ENCODE measurements around the gene SLC43A2. TPM values are rescaled to one million over a fixed set of nuclear protein-coding genes. Genes with fewer than 3 reads are reported as not detected.

The SLC43A2 gene
- total RNA-seq, 1 donor from 2014 or later: 44.6 TPM

GRCh38 chr17:1558401-1558800, 70.2 kb downstream of the SLC43A2 start:
- intact Hi-C loops (cut with DNase I): no loop called here
- DNase-seq: no peak
- H3K4me1 ChIP-seq: peaks cover 69% of the 10 kb centered on the region
- H3K27me3 ChIP-seq (ENCODE audit: low read depth): no peaks in the 10 kb centered on the region
- no peak overlapping the region for H3K27ac ChIP-seq
- TF ChIP-seq CTCF (IDR thresholded peaks at IDR 0.05): no peak
- H3K36me3 ChIP-seq: peaks cover 18% of the 10 kb centered on the region
- no peak overlapping the region for H3K4me3 ChIP-seq
- H3K9me3 ChIP-seq: no peaks in the 10 kb centered on the region
- ATAC-seq: no peak

- no peak for ATAC-seq
- no peaks in the 10 kb centered on the region for H3K9me3 ChIP-seq
- no peak for TF ChIP-seq CTCF (IDR thresholded peaks at IDR 0.05)
- no peak overlapping the region for H3K27ac ChIP-seq
- intact Hi-C loops (cut with DNase I): no loop called here
- no peak overlapping the region for H3K4me3 ChIP-seq
- peaks cover 25% of the 10 kb centered on the region for H3K36me3 ChIP-seq
- no peak for DNase-seq
- H3K4me1 ChIP-seq: peaks cover 68% of the 10 kb centered on the region
- no peaks in the 10 kb centered on the region for H3K27me3 ChIP-seq (ENCODE audit: low read depth)
Observed at GRCh38 chr17:1557355-1558095, 71.1 kb downstream of the SLC43A2 start.

GRCh38 chr17:1555651-1556471, 72.8 kb downstream of the SLC43A2 start:
- H3K4me1 ChIP-seq: peaks cover 59% of the 10 kb centered on the region
- no peaks in the 10 kb centered on the region for H3K9me3 ChIP-seq
- intact Hi-C loops (cut with DNase I): no loop called here
- DNase-seq (peak; percentile 64), ATAC-seq (peak; percentile 41 to 48)
- TF ChIP-seq CTCF (IDR thresholded peaks at IDR 0.05): no peak
- no peak overlapping the region for H3K4me3 ChIP-seq
- no peaks in the 10 kb centered on the region for H3K27me3 ChIP-seq (ENCODE audit: low read depth)
- no peak overlapping the region for H3K27ac ChIP-seq
- H3K36me3 ChIP-seq: peaks cover 42% of the 10 kb centered on the region

- Histone ChIP-seq H3K27ac (no peak overlapping the region), H3K4me1 (peaks cover 50% of the 10 kb centered on the region)
Observed at GRCh38 chr17:1554751-1555540, 73.7 kb downstream of the SLC43A2 start.

More at GRCh38 chr17:1554751-1555540, 73.7 kb downstream of the SLC43A2 start:
- H3K4me3 ChIP-seq: no peak overlapping the region
- ATAC-seq (no peak), DNase-seq (peak; percentile 7)
- intact Hi-C loops (cut with DNase I): no loop called here
- TF ChIP-seq CTCF (IDR thresholded peaks at IDR 0.05): no peak
- H3K27me3 ChIP-seq (ENCODE audit: low read depth): no peaks in the 10 kb centered on the region
- H3K36me3 ChIP-seq: peaks cover 49% of the 10 kb centered on the region
- H3K9me3 ChIP-seq: no peaks in the 10 kb centered on the region

Measured in lower lobe of right lung (tissue), 2 donors.